Measurements from ENCODE around the gene ADGRG6. TPM values are rescaled to one million over a fixed set of nuclear protein-coding genes. Genes with fewer than 3 reads are reported as not detected.

ADGRG6 gene
- total RNA-seq, 1 donor from 2014 or later, result 39.1 TPM

DNA sequence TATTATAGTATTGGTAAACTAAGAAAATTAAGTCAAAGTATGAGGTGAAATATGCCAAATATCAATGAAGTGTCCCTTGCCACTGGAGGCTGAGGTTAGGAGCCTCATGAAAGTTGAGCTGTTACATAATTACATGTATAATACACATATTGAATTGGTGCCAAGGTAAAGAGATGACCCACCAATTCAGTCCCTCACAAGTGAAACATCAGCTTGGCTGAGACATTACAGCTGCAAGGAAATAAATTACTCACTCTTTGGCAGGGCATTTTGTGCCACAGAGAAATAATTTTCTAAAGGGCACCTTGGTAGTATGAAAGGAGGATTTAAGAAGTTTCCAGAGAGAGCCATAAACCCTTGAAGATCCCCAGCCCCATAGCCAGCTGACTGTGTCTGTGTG, 127.4 kb downstream of the ADGRG6 start:
- Histone ChIP-seq H3K27me3 (ENCODE audit: control insufficient read depth, insufficient read depth, low read length) (no peaks in the 10 kb centered on the region), H3K4me3 (ENCODE audit: low read depth, low read length) (no peak overlapping the region), H3K36me3 (ENCODE audit: control insufficient read depth, insufficient read depth, low read length) (no peaks in the 10 kb centered on the region)
- TF ChIP-seq CTCF (IDR thresholded peaks at IDR 0.05; ENCODE audit: insufficient read depth, low read length, poor library complexity, severe bottlenecking), result no peak
- no peak for DNase-seq (ENCODE audit: low read depth)

GRCh38 chr6:142433419-142433818, 131.6 kb downstream of the ADGRG6 start:
- no peak overlapping the region for H3K4me3 ChIP-seq (ENCODE audit: low read depth, low read length)
- DNase-seq (ENCODE audit: low read depth), result no peak
- H3K27me3 ChIP-seq (ENCODE audit: control insufficient read depth, insufficient read depth, low read length), result no peaks in the 10 kb centered on the region
- H3K36me3 ChIP-seq (ENCODE audit: control insufficient read depth, insufficient read depth, low read length), result no peaks in the 10 kb centered on the region
- TF ChIP-seq CTCF (IDR thresholded peaks at IDR 0.05; ENCODE audit: insufficient read depth, low read length, poor library complexity, severe bottlenecking), result no peak

GRCh38 chr6:142438898-142439297, 137.1 kb downstream of the ADGRG6 start:
- H3K36me3 ChIP-seq (ENCODE audit: control insufficient read depth, insufficient read depth, low read length), result no peaks in the 10 kb centered on the region
- TF ChIP-seq CTCF (IDR thresholded peaks at IDR 0.05; ENCODE audit: insufficient read depth, low read length, poor library complexity, severe bottlenecking), result no peak
- DNase-seq (ENCODE audit: low read depth), result no peak
- no peak overlapping the region for H3K4me3 ChIP-seq (ENCODE audit: low read depth, low read length)
- H3K27me3 ChIP-seq (ENCODE audit: control insufficient read depth, insufficient read depth, low read length), result no peaks in the 10 kb centered on the region

- Histone ChIP-seq H3K27me3 (ENCODE audit: control insufficient read depth, insufficient read depth, low read length) (no peaks in the 10 kb centered on the region), H3K4me3 (ENCODE audit: low read depth, low read length) (no peak overlapping the region), H3K36me3 (ENCODE audit: control insufficient read depth, insufficient read depth, low read length) (no peaks in the 10 kb centered on the region)
- no peak for TF ChIP-seq CTCF (IDR thresholded peaks at IDR 0.05; ENCODE audit: insufficient read depth, low read length, poor library complexity, severe bottlenecking)
- no peak for DNase-seq (ENCODE audit: low read depth)
Measured at GRCh38 chr6:142440600-142441293, 138.9 kb downstream of the ADGRG6 start.

- no peak overlapping the region for H3K4me3 ChIP-seq (ENCODE audit: low read depth, low read length)
- no peak for TF ChIP-seq CTCF (IDR thresholded peaks at IDR 0.05; ENCODE audit: insufficient read depth, low read length, poor library complexity, severe bottlenecking)
- DNase-seq (ENCODE audit: low read depth), result no peak
- H3K27me3 ChIP-seq (ENCODE audit: control insufficient read depth, insufficient read depth, low read length), result no peaks in the 10 kb centered on the region
- peaks cover 1% of the 10 kb centered on the region for H3K36me3 ChIP-seq (ENCODE audit: control insufficient read depth, insufficient read depth, low read length)
Measured at GRCh38 chr6:142441716-142442115, 139.9 kb downstream of the ADGRG6 start.

- Histone ChIP-seq H3K4me3 (ENCODE audit: low read depth, low read length) (no peak overlapping the region), H3K27me3 (ENCODE audit: control insufficient read depth, insufficient read depth, low read length) (no peaks in the 10 kb centered on the region), H3K36me3 (ENCODE audit: control insufficient read depth, insufficient read depth, low read length) (peaks cover 1% of the 10 kb centered on the region)
- no peak for TF ChIP-seq CTCF (IDR thresholded peaks at IDR 0.05; ENCODE audit: insufficient read depth, low read length, poor library complexity, severe bottlenecking)
- DNase-seq (ENCODE audit: low read depth), result no peak
Measured at GRCh38 chr6:142443102-142443501, 141.3 kb downstream of the ADGRG6 start.
